Renal cortical epithelial cell (primary cell): ENCODE results near the gene SLX9. TPM values are rescaled to one million over a fixed set of nuclear protein-coding genes. Genes with fewer than 3 reads are reported as not detected.

ENCODE experiments used
- DNase-seq: peaks from one replicate; pipeline ENCODE4 v3.0.0-alpha.2; 2011; ENCODE audit warnings: low read depth
- total RNA-seq: library from RNA; depleted of rRNA; stranded (reverse); fragments of >200 nt; gene quantifications from 2 replicates; pipeline ENCODE4 v1.2.3, GENCODE V29; 2014

Gene SLX9
- total RNA-seq, 1 donor from 2014 or later, result 23.0 TPM

- DNase-seq, result peak; percentile 7
Observed at GRCh38 chr21:44916965-44917364, 22.9 kb upstream of the SLX9 start.

- no peak for DNase-seq
Observed at GRCh38 chr21:44917446-44918106, 22.3 kb upstream of the SLX9 start.

- no peak for DNase-seq
Observed at GRCh38 chr21:44918107-44918470, 21.7 kb upstream of the SLX9 start.

- DNase-seq, result no peak
Observed at GRCh38 chr21:44918581-44919033, 21.2 kb upstream of the SLX9 start.

GRCh38 chr21:44919111-44919912, 20.5 kb upstream of the SLX9 start:
- DNase-seq, result no peak

GRCh38 chr21:44919913-44920693, 19.7 kb upstream of the SLX9 start:
- DNase-seq, result no peak

GRCh38 chr21:44920694-44921604, 18.9 kb upstream of the SLX9 start, which contains the start of gene ITGB2:
ITGB2 (minus strand) TSS chr21:44920899; CDS start chr21:44910782, 10,117 bp downstream.
- no peak for DNase-seq

- no peak for DNase-seq
Observed at GRCh38 chr21:44921928-44922327, 17.9 kb upstream of the SLX9 start.

GRCh38 chr21:44923480-44924084, 16.2 kb upstream of the SLX9 start:
- no peak for DNase-seq

GRCh38 chr21:44924606-44925377, 15.0 kb upstream of the SLX9 start:
- DNase-seq, result peak; percentile 81

GRCh38 chr21:44925378-44925755, 14.5 kb upstream of the SLX9 start:
- no peak for DNase-seq

GRCh38 chr21:44926331-44927101, 13.3 kb upstream of the SLX9 start:
- peak; percentile 71 for DNase-seq

- no peak for DNase-seq
Observed at GRCh38 chr21:44927259-44927586, 12.6 kb upstream of the SLX9 start.

GRCh38 chr21:44927587-44928461, 12.0 kb upstream of the SLX9 start:
- DNase-seq, result peak; percentile 86

GRCh38 chr21:44928500-44929241, 11.2 kb upstream of the SLX9 start:
- DNase-seq, result peak; percentile 70

- no peak for DNase-seq
Observed at GRCh38 chr21:44929242-44929798, 10.5 kb upstream of the SLX9 start.

GRCh38 chr21:44929799-44930542, 9.9 kb upstream of the SLX9 start:
- DNase-seq, result no peak
